K562 (cell line): ENCODE data around the gene PPM1N. TPM values are rescaled to one million over a fixed set of nuclear protein-coding genes. Genes with fewer than 3 reads are reported as not detected.
A peak's percentile ranks its signal among the peaks of the same experiment; 100 is the strongest.

Experiments used
- BMI1 ChIP-seq: fragments of 150-350 bp; IDR thresholded peaks from 2 replicates; pipeline ENCODE4 v1.6.1; 2014; ENCODE audit warnings: low read length
- FIP1L1 ChIP-seq: fragments of 200-400 bp; formaldehyde crosslinking; IDR thresholded peaks from 2 replicates; pipeline ENCODE4 v1.6.1; 2018; ENCODE audit warnings: mild to moderate bottlenecking, low read depth, low read length; ENCODE audit not compliant: poor library complexity, severe bottlenecking
- GTF2B ChIP-seq: IDR thresholded peaks from 2 replicates; pipeline ENCODE4 v1.6.1; 2011; ENCODE audit not compliant: insufficient read length; ENCODE audit errors: extremely low read depth
- MBD1 ChIP-seq: fragments of 250-450 bp; sonication (Bioruptor Pico); IDR thresholded peaks from 2 replicates; pipeline ENCODE4 v1.8.0; 2022; ENCODE audit warnings: inconsistent platforms
- MECOM ChIP-seq: fragments of 250-450 bp; sonication (Bioruptor Pico); IDR thresholded peaks from 2 replicates; pipeline ENCODE4 v1.8.0; 2022; ENCODE audit warnings: inconsistent platforms
- MED1 ChIP-seq: sonication (generic); formaldehyde crosslinking; IDR thresholded peaks from 2 replicates; pipeline ENCODE4 v1.8.1; 2023; ENCODE audit warnings: missing genetic modification reagents, borderline replicate concordance
- MNT ChIP-seq, 2 experiments: fragments of 450-650 bp; conservative IDR thresholded peaks; 2 replicates each; pipeline ENCODE4 v1.6.1; 2017; ENCODE audit warnings: mild to moderate bottlenecking in 2 of 2, moderate library complexity in 2 of 2
- NFIC ChIP-seq: fragments of 450-650 bp; IDR thresholded peaks from 2 replicates; pipeline ENCODE4 v1.6.1; 2017; ENCODE audit warnings: mild to moderate bottlenecking, inconsistent platforms
- NR0B1 ChIP-seq: fragments of 450-650 bp; IDR thresholded peaks from one replicate; pipeline ENCODE4 v1.6.1; 2018; ENCODE audit warnings: mild to moderate bottlenecking, moderate library complexity; ENCODE audit not compliant: partially characterized antibody
- RBM39 ChIP-seq: fragments of 200-400 bp; formaldehyde crosslinking; optimal IDR thresholded peaks from 2 replicates; pipeline ENCODE3; 2018; ENCODE audit warnings: low read depth, low read length
- SLC30A9 ChIP-seq: fragments of 250-450 bp; sonication (Bioruptor Pico); IDR thresholded peaks from 2 replicates; pipeline ENCODE4 v1.8.0; 2022; ENCODE audit warnings: mild to moderate bottlenecking, moderate library complexity
- SMARCA5 ChIP-seq: fragments of 450-650 bp; IDR thresholded peaks from 2 replicates; pipeline ENCODE4 v1.6.1; 2016
- SMARCE1 ChIP-seq: fragments of 450-650 bp; IDR thresholded peaks from 2 replicates; pipeline ENCODE4 v1.7.1; 2016; ENCODE audit warnings: mild to moderate bottlenecking
- SP2 ChIP-seq: IDR thresholded peaks from 2 replicates; pipeline ENCODE4 v1.6.1; 2011; ENCODE audit warnings: mild to moderate bottlenecking, low read depth, low read length, moderate library complexity; ENCODE audit not compliant: poor library complexity, severe bottlenecking; ENCODE audit errors: extremely low read depth
- TEAD2 ChIP-seq: fragments of 450-650 bp; IDR thresholded peaks from 2 replicates; pipeline ENCODE4 v1.6.1; 2016; ENCODE audit warnings: missing genetic modification characterization, control low read depth, missing compliant biosample characterization
- TFAP4 ChIP-seq: sonication (generic); formaldehyde crosslinking; IDR thresholded peaks from 2 replicates; pipeline ENCODE4 v1.8.0; 2022; ENCODE audit warnings: missing genetic modification reagents, mild to moderate bottlenecking, moderate library complexity, borderline replicate concordance
- THRB ChIP-seq: fragments of 450-650 bp; formaldehyde crosslinking; conservative IDR thresholded peaks from 2 replicates; pipeline ENCODE4 v1.4.0; 2022; ENCODE audit warnings: mild to moderate bottlenecking, missing genetic modification characterization
- ZKSCAN1 ChIP-seq: fragments of 150-350 bp; IDR thresholded peaks from 2 replicates; pipeline ENCODE4 v1.6.1; 2016; ENCODE audit warnings: low read depth, low read length
- ZNF274 ChIP-seq: IDR thresholded peaks from 2 replicates; pipeline ENCODE4 v1.6.1; 2011; ENCODE audit warnings: low read depth, mild to moderate bottlenecking, low read length, moderate library complexity, borderline replicate concordance
- ZNF324 ChIP-seq: fragments of 250-450 bp; sonication (Bioruptor Pico); IDR thresholded peaks from 2 replicates; pipeline ENCODE4 v1.4.0; 2020; ENCODE audit warnings: mild to moderate bottlenecking
- ZNF696 ChIP-seq: fragments of 250-450 bp; sonication (Bioruptor Pico); conservative IDR thresholded peaks from 2 replicates; pipeline ENCODE4 v1.4.0; 2020; ENCODE audit warnings: mild to moderate bottlenecking, moderate library complexity
- polyA plus RNA-seq, 8 experiments: library from polyadenylated mRNA; depleted of rRNA in 4 of 8; stranded (reverse) in 5 of 8; unstranded in 3 of 8; fragments of >200 nt; fragmentation: Nextera tagmentation in 2 of 8; fragmentation: Illumina TruSeq in 1 of 8; extraction: Ambion mirVana in 2 of 8; extraction: Trizol in 1 of 8; gene quantifications; 2 replicates each; pipeline versions ENCODE4 v1.2.1 to v1.2.3, GENCODE V29; 2011 to 2014; ENCODE audit warnings: inconsistent platforms in 1 of 8, missing spikeins in 1 of 8
- total RNA-seq, 7 experiments: library from RNA; depleted of rRNA in 6 of 7; stranded (reverse); fragments of >200 nt in 6 of 7; fragmentation: Illumina TruSeq in 2 of 7; extraction: Trizol in 2 of 7; gene quantifications; 2 replicates each; pipeline versions ENCODE4 v1.2.1 to v1.2.3, GENCODE V29; 2011 to 2021; ENCODE audit warnings: low replicate concordance in 1 of 7

The PPM1N gene
- total and polyA plus RNA-seq, 9 of the 15 experiments (the other 6 are each of a cell fraction or from before 2014, with no cell fraction given), result 4.5 to 15.6 (median 8.7) TPM

GRCh38 chr19:45485305-45486077, 12.8 kb upstream of the PPM1N start (continued):
- TF ChIP-seq TFAP4 (peak; percentile 51), ZKSCAN1 (no peak), MBD1 (CRISPR knock-in tag) (no peak), NFIC (0 out of 2 replicates have a peak, but pooled peaks have one; percentile 20), RBM39 (no peak), BMI1 (no peak), SMARCE1 (0 out of 2 replicates have a peak, but pooled peaks have one; percentile 35), SP2 (no peak), ZNF696 (CRISPR knock-in tag) (no peak), ZNF274 (no peak), MECOM (CRISPR knock-in tag) (no peak), MNT (conservative IDR thresholded peaks at IDR 0.05) (peak in 1 of 2 experiments; percentile 53; a peak in 2 of 4 replicates), THRB (CRISPR knock-in tag) (no peak), NR0B1 (no peak), FIP1L1 (no peak), TEAD2 (tag) (no peak), GTF2B (no peak), MED1 (CRISPR knock-in tag) (no peak), SLC30A9 (CRISPR knock-in tag) (no peak), ZNF324 (CRISPR knock-in tag) (no peak), SMARCA5 (no peak)
